Measurements from ENCODE around the gene HCFC1R1. TPM values are rescaled to one million over a fixed set of nuclear protein-coding genes. Genes with fewer than 3 reads are reported as not detected.

The HCFC1R1 gene
- polyA plus RNA-seq, 1 of the 3 experiments (the other 2 are of a cell fraction) = 54.9 TPM

DNA sequence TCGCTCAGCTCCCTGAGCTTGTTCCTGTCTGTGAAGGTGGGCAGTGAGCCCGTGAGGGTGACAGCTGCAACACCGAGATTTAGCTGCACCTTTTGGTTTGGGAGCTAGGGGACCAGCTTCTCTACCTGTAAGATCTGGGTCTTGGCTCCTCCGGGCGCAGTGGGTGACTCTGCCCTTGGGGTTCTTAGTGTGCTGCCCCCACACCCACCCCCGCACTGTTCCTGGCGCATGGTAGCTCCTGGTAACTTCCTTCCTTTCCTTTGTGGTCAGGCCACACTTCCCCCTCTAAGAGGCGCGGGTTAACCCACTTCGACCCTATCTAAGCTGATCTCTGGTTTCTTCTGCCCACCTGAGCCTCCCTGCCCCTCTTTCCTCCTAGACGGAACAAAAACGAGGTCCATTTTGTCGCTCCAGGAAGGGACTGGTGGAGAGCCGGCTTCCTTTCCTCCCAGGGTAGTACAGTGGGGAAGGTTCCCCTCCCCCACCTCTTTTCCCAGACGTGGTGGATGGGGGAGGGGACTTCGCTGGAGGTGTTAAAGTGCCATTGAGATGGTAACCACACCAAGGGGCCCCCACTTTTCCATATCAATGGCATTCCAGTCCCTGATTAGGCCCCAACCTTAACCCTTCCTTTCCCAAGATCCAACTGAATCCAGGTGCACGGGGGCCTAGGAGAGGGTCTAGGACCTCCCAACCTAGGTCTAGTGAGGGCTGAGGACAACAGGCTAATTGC lies 15.6 kb downstream of the HCFC1R1 start:
- Histone ChIP-seq H3K9me2 (no peaks in the 10 kb centered on the region), H3K27ac (ENCODE audit: low read depth in 2 of 2, low read length in 1 of 2) (no peak overlapping the region), H3K4me1 (ENCODE audit: control insufficient read depth in 1 of 2, insufficient read depth in 2 of 2, low read depth in 1 of 2, low read length in 1 of 2) (peaks cover 0 to 3% of the 10 kb centered on the region in 2 experiments; a peak in 1 of 4 replicates), H3F3A (replicated peaks; ENCODE audit: insufficient read depth) (no peaks in the 10 kb centered on the region), H3K9ac (no peak overlapping the region), H3K9me3 (no peaks in the 10 kb centered on the region), H3K36me3 (replicated peaks in 1 of 2; ENCODE audit: control insufficient read depth in 1 of 2, insufficient read depth in 2 of 2, low read length in 1 of 2) (no peaks in the 10 kb centered on the region), H3K79me2 (ENCODE audit: insufficient read depth) (no peaks in the 10 kb centered on the region), H4K20me1 (ENCODE audit: insufficient read depth) (no peaks in the 10 kb centered on the region), H3K4me3 (ENCODE audit: low read depth in 2 of 2, low read length in 1 of 2) (no peak overlapping the region), H3K27me3 (ENCODE audit: insufficient read depth) (no peaks in the 10 kb centered on the region), H2AFZ (ENCODE audit: low read depth) (no peak overlapping the region), H3K4me2 (no peak overlapping the region)
- 76% methylated on average over 13 of the region's 17 CpGs for WGBS (ENCODE audit: low lambda C conversion rate)
- DNase-seq = no peak
- CTCF ChIA-PET = interaction anchor here (0.6 to 8.2 kb wide), 5 partner anchors 12 to 123 kb away, joined by 3 to 72 read pairs (median 3); partner anchors contain the start of genes CLDN6, HCFC1R1, THOC6 and TNFRSF12A
- TF ChIP-seq CHD2 (IDR thresholded peaks at IDR 0.05; ENCODE audit: low read length, partially characterized antibody) = peak; percentile 24
- no peak for TF ChIP-seq GATA2 (CRISPR knock-in tag; IDR thresholded peaks at IDR 0.05)
- POLR2A ChIA-PET = no interaction called here

DNA sequence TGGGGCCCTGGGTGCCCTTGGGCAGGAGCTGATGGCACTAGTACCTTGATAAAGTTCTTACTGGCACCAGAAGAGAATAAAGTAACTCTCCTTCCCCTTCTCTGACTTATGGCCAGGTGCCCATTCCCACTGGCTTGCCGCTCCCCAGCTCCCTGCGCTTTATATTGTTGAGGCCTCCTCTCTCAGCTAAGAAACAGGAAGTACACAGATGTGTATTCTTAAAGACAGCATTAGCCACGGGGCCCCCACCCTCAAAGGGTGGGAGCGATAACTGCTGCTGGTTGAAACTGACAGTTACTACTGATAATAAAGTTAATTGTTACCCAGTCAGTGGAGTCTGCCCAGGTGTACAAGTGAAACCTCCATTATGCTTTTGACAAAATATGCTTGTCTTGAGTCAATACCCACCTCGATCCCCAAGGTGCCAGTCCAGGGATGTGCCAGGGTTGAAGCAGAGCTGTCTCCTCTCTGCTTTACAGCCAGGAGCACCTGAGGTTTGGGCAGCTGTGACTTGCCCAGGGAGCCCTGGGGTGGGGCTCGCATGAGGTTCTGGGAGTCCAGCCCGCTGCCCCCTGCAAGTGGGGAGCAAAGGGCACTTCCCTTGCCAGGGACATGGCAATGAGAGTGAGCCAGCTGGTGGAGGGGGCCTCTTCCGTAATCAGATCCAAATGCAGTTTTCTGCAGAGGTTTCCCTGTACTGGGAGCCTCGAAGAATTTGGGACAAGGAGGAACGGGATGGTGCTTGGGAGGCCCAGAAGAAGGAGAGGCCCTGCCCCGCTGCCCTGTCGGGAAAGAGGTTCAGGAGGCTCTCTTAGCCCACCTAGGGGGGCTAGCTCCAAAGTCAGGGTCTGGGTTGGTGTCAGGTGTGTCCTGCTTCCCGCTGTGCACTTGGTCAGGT lies 16.4 kb downstream of the HCFC1R1 start:
- DNase-seq = no peak
- Histone ChIP-seq H3K36me3 (replicated peaks in 1 of 2; ENCODE audit: control insufficient read depth in 1 of 2, insufficient read depth in 2 of 2, low read length in 1 of 2) (no peaks in the 10 kb centered on the region), H3K79me2 (ENCODE audit: insufficient read depth) (no peaks in the 10 kb centered on the region), H3K9ac (no peak overlapping the region), H3K9me2 (no peaks in the 10 kb centered on the region), H3K9me3 (no peaks in the 10 kb centered on the region), H3K4me3 (ENCODE audit: low read depth in 2 of 2, low read length in 1 of 2) (no peak overlapping the region), H3K4me2 (no peak overlapping the region), H2AFZ (ENCODE audit: low read depth) (no peak overlapping the region), H3F3A (replicated peaks; ENCODE audit: insufficient read depth) (no peaks in the 10 kb centered on the region), H3K27me3 (ENCODE audit: insufficient read depth) (no peaks in the 10 kb centered on the region), H4K20me1 (ENCODE audit: insufficient read depth) (no peaks in the 10 kb centered on the region), H3K4me1 (ENCODE audit: control insufficient read depth in 1 of 2, insufficient read depth in 2 of 2, low read depth in 1 of 2, low read length in 1 of 2) (peaks cover 0 to 3% of the 10 kb centered on the region in 2 experiments; a peak in 1 of 4 replicates), H3K27ac (ENCODE audit: low read depth in 2 of 2, low read length in 1 of 2) (no peak overlapping the region)
- TF ChIP-seq, protein P1, sequence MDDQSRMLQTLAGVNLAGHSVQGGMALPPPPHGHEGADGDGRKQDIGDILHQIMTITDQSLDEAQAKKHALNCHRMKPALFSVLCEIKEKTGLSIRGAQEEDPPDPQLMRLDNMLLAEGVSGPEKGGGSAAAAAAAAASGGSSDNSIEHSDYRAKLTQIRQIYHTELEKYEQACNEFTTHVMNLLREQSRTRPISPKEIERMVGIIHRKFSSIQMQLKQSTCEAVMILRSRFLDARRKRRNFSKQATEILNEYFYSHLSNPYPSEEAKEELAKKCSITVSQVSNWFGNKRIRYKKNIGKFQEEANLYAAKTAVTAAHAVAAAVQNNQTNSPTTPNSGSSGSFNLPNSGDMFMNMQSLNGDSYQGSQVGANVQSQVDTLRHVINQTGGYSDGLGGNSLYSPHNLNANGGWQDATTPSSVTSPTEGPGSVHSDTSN (IDR thresholded peaks at IDR 0.05) = no peak
- TF ChIP-seq, protein P2, sequence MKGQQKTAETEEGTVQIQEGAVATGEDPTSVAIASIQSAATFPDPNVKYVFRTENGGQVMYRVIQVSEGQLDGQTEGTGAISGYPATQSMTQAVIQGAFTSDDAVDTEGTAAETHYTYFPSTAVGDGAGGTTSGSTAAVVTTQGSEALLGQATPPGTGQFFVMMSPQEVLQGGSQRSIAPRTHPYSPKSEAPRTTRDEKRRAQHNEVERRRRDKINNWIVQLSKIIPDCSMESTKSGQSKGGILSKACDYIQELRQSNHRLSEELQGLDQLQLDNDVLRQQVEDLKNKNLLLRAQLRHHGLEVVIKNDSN (IDR thresholded peaks at IDR 0.05; ENCODE audit: borderline replicate concordance, low read depth) = no peak
- TF ChIP-seq, protein P3, sequence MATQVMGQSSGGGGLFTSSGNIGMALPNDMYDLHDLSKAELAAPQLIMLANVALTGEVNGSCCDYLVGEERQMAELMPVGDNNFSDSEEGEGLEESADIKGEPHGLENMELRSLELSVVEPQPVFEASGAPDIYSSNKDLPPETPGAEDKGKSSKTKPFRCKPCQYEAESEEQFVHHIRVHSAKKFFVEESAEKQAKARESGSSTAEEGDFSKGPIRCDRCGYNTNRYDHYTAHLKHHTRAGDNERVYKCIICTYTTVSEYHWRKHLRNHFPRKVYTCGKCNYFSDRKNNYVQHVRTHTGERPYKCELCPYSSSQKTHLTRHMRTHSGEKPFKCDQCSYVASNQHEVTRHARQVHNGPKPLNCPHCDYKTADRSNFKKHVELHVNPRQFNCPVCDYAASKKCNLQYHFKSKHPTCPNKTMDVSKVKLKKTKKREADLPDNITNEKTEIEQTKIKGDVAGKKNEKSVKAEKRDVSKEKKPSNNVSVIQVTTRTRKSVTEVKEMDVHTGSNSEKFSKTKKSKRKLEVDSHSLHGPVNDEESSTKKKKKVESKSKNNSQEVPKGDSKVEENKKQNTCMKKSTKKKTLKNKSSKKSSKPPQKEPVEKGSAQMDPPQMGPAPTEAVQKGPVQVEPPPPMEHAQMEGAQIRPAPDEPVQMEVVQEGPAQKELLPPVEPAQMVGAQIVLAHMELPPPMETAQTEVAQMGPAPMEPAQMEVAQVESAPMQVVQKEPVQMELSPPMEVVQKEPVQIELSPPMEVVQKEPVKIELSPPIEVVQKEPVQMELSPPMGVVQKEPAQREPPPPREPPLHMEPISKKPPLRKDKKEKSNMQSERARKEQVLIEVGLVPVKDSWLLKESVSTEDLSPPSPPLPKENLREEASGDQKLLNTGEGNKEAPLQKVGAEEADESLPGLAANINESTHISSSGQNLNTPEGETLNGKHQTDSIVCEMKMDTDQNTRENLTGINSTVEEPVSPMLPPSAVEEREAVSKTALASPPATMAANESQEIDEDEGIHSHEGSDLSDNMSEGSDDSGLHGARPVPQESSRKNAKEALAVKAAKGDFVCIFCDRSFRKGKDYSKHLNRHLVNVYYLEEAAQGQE (IDR thresholded peaks at IDR 0.05; ENCODE audit: low read depth, low read length) = no peak
- TF ChIP-seq JUND (IDR thresholded peaks at IDR 0.05) (no peak), EP300 (IDR thresholded peaks at IDR 0.05; ENCODE audit: borderline replicate concordance in 1 of 2, low read depth in 1 of 2, low read length in 1 of 2) (no peak), SIN3A (IDR thresholded peaks at IDR 0.05; ENCODE audit: borderline replicate concordance, low read depth, low read length) (no peak), EZH2phosphoT487 (IDR thresholded peaks at IDR 0.05; ENCODE audit: borderline replicate concordance, low read depth) (no peak), ELF1 (IDR thresholded peaks at IDR 0.05) (no peak)
- WGBS (ENCODE audit: low lambda C conversion rate) = 76% methylated on average over 9 of the region's 13 CpGs
- ChIA-PET CTCF (interaction anchor here (1.0 to 8.2 kb wide), 5 partner anchors 13 to 124 kb away, joined by 3 to 72 read pairs (median 6); partner anchors contain the start of genes CLDN6, HCFC1R1, THOC6 and TNFRSF12A), POLR2A (no interaction called here)
